Left kidney (tissue), 2 donors: ENCODE measurements around the gene TMEM238. TPM values are rescaled to one million over a fixed set of nuclear protein-coding genes. Genes with fewer than 3 reads are reported as not detected.
"Not testable (repeated sequence)": the region's sequence is repeated elsewhere in the genome, so short reads cannot be mapped to it uniquely, and the experiment has no call there.

ENCODE experiments used
- DNase-seq: peaks from one replicate; pipeline ENCODE4 v3.0.0-alpha.2; 2013
- polyA plus RNA-seq: library from polyadenylated mRNA; unstranded; fragments of 120-200 nt; gene quantifications from one replicate; pipeline ENCODE4 v1.2.1, GENCODE V29; 2013; ENCODE audit not compliant: insufficient read length

The TMEM238 gene
- polyA plus RNA-seq, 1 donor: 0.32 TPM

DNA sequence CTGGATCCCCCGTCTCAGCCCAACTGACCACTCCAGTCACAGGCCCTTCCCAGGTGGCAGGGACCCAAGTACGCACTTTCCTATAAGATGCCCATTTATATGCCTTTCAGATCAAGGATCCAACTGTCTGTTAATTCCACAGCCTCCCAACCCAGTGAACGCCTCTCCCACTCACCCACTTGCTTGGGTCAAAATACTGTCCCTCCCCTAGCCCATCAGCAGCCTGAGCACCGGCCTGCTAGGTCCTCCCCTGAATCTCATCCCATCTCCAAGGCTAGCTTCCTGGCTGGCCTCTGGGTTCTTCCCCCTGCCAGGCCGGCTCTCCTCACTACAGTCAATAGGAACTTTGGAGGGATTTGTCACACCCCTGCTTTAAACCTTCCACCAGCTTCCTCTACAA, 21.5 kb upstream of the TMEM238 start:
- no peak for DNase-seq

DNA sequence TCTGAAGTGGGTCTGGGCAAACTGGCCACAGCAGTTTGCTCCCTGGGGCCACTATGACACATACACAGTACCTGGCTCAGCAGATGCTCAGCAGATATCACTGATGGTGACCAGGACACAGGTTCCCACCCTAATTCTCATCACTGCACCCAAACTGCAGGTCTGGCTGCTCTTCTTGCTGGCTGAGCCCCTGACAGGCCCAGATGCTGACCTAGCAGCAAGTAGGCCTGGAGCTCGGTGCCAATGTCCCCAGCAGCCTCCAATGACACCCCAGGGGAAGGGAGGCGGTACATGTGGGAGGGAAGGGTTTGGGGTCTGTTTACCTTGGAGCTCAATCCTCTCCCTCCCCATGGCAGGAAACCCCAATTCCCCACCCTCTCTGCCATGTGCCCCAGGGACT, 18.4 kb upstream of the TMEM238 start:
- DNase-seq: no peak

DNA sequence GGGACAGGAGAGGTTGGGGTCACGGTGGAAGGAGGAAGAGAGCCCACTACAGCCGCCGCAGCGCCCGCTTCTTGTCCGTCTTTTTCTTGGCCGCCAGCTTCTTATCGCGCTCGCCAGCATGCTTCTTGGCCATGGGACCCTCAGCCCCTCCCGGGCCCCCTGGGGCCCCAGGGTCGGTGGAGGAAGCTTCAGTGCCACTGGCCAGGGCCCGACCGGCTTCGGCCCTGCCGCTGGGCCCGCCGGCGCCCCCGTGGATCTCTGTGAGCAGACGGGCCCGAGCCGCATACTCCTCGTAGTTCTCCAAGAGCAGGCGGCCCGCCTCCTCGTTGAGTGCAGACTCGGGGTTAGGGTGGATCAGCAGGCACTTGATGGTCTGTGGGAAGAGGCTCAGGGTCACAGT, 17.3 kb upstream of the TMEM238 start:
- not testable (repeated sequence) for DNase-seq

DNA sequence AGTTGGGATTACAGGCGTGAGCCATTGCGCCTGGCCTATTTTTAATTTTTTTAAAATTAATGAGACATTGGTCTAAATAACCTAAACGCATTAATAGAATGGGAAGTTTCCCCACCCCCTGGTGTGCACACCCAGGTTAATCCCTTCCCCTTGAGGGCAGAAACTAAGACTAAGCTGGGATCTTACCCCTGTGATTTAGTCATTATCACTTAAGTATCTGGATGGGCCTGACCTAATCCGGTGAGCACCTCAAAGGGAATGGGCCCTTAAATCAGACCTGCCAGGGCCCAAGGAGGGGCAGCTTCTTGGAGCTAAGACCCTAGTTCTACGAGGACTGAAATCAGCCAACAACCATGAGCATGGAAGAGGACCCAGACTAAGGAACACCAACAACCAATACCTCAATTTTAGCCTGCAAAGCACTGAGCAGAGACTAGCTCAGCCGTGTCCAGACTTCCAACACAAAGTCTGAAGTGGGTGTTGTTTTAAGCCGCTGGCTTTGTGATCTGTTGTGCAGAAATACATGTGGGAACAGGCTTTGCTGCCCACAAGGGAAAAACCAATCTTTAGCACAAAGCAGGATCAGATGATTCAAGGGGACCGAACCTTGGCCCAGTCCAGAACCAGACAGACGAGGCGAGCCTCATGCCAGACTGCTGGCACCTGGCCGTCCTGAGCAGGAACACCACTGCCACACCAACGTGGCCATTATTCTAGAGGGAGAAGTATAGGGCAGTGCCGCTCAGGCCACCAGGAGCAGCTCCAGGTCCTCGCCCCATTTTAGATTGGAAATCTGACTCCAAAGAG, 16.4 kb upstream of the TMEM238 start:
- no peak for DNase-seq

DNA sequence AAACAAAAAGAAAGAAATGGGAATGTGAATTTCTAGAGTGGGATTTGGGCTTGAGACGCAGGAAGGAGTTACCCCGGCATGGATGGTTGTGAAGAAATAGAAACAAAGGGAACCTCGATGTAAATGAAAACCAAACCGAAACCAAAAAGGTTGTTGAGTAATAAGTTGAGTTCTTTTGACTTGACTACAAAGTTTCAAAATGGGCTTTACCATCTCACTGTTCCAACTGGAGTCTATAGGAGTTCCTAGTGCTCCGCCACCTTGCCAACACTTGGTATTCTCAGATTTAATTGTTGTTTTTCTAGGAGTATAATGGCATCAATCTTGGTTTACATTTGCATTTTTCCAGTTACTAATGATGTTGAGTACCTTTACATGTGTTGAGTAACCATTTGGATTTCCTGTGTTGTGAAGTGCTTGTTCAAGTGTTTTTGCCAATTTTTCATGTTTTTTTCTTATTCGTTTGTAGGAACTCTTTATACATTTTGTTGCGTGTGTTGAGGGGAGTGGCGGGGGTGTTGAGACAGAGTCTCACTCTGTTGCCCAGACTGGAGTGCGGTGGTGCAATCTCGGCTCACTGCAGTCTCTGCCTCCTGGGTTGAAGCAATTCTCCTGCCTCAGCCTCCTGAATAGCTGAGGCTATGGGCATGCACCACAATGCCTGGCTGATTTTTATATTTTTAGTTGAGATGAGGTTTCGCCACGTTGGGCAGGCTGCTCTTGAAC, 14.3 kb upstream of the TMEM238 start:
- no peak for DNase-seq

DNA sequence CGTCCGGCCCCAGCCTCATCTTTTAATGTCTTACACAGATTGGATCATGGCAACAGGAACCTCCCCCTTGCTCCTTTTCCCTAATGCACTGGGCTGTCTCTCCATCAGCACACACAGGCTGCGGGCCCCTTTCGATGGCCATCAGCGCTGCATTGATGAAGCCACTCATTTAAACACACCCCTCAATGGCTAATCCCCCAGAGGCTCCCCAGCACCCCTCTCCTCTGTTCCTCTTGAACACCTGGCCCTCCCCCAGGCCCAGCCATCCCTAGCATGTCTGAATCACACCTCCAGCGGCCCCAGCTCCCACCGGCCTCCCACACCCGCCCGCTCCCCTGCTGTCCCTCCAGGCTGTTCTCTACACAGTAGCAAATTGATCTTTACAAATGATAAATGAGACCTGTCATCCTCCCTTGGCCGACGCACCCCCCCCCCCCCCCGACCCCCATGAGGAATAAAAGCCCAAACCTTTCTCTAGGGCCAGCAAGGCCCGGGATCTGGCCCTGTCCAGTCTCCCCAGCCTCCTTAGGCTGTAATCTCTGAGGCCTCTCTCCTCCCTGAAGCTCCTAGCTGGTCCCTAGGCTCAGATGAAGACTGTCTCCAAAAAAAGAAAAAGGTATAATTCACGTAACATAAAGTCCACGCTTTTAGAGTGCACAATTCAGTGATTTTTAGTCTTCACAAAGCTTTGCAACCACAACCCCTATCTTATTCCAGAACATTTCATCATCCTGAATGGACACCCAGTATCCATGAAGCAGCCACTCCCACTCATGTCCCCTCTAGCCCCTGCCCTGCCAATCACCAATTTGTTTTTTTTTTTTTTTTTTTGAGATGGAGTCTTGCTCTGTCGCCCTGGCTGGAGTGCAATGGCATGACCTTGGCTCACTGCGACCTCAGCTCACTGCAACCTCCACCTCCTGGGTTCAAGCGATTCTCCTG, 9.0 kb upstream of the TMEM238 start:
- no peak for DNase-seq

DNA sequence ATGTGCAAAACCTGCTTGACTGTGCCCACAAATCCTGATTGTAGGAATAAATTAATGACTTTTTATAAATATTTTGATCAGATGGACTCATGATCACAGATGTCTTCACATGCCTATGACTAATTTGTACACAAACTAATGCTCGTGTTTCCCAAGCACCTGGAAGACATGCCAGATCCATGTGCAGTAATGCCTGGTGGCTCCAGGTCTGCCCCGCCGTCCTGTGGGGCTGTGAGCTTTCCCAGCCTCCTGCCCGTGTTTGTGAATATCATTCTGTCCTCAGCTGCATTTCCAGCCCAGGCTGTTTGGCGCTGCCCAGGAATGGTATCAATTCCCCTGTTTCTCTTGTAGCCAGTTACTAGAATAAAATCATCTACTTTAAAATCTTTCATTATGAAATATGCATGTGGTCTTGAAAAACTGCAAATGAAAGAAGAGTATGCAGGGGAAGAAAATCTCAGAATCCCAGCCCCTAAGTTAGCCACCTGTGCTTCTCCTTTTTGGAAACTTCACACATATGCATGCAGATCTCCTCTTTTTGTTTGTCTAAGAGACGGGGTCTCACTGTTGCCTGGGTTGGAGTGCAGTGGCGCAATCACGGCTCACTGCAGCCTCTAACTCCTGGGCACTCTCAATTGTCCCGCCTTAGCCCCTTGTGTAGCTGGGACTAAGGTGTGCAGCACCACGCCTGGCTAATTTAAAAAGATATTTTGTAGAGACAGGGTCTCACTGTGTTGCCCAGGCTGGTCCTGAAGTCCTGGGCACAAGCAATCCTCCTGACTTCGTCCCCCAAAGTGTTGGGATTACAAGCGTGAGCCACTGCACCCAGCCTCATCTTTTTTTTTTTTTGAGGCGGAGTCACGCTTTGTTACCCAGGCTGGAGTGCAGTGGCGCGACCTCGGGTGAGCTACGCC, 7.9 kb upstream of the TMEM238 start:
- no peak for DNase-seq

DNA sequence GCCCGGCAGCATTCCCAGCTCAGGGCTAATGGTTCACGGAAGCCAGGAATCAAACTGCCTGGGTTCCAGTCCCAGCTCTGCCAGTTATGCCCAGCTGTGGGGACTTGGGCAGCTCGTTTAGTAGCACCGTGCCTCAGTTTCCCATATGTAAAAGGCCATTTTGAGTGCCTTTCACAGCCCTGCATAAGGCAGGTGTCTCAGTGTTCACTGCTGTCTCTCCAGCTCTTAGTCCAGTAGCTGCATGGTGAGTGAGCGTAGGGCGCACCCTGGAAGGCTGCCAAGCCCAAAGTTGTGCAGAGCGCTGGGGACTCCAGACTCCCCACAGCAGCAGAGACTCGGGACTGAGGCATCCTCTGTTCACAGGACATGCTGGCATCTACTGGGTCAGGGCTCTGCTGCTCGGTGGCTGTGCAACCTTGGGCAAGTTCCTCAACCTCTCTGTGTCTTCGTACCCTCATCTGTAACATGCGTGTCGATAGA, 7.1 kb upstream of the TMEM238 start:
- no peak for DNase-seq

DNA sequence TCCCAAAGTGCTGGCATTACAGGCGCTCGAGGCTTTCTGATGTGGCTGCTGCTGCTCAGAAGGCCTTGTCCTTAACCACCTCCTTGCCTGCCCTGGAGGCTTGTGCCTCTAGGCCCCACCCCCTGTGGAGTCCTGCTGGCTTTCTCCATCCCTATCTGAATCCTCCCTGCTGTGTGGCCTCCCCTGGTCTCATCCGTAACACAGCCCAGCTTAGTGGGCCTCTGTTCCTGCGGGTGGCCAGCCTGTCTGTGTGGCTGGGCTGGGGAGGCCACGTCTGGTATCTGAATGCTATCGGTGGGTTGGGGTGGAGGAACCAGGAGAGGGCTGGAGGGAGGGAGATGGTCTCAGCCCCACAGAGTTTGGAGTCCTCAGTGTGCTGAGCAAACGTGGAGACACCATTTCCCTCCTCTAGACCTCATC, 6.4 kb upstream of the TMEM238 start:
- no peak for DNase-seq

DNA sequence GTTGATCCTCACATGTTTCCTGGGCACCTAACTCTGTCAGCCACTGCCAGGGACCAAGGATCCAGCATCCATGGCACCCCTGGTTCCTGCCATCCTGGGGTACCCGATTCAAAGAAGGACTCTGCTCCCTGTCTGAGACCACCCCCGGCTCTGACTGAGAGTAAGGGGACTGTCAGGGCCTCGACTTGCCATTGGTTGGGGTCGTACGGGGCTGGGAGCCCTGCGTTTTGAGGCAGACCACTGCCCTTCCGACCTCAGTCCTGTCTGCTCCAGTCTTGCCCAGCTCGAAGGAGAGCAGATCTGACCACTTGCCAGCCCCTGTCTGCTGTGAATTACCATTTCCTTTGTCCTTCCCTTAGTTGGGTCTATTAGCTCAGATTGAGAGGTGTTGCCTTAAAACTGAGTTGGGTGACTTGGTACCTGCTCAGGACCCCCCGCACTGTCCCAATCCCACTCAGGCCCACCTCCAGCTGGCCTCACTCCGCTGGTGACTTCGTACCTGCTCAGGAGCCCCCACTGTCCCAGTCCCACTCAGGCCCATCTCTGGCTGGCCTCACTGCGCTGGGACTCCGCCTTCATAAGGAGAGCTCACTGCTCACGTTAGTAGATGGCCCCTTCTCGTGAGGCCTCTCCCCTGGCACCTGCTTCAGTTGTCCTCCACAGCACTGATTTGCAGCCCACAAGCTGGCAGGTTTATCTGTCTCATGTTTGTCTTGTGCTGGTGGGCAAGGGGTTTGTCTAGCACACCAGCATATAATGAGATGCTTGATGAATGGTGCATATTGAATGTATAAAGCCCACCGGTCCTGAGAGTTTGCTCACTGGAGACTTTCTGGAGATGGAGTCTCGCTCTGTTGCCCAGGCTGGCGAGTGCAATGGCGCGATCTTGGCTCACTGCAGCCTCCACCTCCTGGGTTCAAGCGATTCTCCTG, 5.6 kb upstream of the TMEM238 start:
- DNase-seq: no peak

DNA sequence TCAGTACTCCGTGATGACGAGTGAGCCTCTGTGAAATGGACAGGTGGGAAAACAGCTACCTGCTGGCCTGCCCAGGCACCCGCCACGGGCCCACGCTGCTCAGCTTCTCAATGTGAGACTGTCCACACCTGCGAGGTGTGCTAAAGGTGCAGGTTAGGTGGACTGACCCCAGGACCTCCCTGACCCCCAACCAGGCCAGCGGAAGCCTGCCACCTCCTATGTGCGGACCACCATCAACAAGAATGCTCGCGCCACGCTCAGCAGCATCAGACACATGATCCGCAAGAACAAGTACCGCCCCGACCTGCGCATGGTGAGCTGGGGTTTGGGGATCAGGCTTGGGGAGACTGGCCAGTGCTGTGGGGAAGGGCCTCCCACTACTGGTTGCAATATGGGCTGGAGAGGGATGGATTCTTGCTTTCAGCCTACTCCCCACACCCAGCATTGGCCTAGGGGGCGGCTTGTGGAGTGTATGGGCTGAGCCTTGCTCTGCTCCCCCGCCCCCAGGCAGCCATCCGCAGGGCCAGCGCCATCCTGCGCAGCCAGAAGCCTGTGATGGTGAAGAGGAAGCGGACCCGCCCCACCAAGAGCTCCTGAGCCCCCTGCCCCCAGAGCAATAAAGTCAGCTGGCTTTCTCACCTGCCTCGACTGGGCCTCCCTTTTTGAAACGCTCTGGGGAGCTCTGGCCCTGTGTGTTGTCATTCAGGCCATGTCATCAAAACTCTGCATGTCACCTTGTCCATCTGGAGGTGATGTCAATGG, 3.8 kb upstream of the TMEM238 start:
- no peak for DNase-seq

DNA sequence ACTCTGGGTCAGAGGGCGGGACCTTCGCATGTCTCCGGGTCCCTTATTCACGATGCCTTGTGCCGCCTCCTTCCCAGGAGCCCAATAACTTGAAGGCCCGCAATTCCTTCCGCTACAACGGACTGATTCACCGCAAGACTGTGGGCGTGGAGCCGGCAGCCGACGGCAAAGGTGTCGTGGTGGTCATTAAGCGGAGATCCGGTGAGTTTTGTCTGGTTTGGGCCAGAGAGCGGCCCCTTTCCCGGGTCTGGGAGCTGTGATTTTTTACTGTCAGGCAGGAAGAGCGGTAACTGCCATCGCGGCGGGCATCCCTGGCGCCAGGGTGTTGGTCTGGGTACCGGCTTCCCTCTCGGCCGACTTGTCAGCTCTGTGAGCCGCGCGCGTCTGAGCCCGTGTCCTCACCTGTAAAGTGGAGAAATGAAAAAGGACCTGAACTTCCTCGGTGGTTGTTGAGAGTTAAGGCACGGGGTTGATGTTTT, 2.4 kb upstream of the TMEM238 start:
- no peak for DNase-seq

DNA sequence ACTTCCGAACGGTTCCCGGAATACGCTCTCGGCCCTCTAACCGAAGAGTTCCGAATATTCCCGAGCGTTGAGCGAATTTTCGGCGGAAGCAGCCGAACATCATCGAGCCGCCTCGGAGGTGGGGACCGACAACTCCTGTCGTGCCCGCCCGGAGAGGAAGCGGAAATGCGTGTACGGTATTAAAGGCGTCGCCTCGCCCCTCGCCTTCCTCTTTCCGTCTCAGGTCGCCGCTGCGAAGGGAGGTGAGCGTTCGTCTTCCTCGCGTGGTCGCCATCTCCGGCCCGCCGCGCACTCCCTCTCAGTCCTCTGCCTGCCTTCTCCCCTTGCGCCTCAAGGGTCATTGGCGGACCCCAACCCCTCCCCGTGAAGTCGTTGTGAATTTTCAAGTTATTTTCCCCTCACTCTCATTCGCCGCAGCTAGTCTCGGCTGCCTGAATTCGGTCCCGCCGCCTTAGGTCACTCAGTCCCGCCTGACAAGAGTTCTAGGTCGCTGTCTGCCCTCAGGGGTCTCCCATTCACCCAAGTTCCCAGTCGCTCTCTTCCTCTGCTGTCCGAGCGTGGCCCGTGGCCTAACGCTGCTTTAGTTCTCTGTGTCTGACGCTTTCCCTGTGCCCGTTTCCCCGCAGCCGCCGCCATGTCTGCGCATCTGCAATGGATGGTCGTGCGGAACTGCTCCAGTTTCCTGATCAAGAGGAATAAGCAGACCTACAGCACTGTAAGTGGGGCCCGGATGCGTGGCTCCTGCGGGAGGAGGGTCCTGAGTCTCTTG, 1.8 kb upstream of the TMEM238 start, which contains the start of gene RPL28:
RPL28 (plus strand) TSS at position 209 of the 769 bp plus-strand sequence; CDS start at position 635, 426 bp downstream.
- peak; percentile 99 for DNase-seq

DNA sequence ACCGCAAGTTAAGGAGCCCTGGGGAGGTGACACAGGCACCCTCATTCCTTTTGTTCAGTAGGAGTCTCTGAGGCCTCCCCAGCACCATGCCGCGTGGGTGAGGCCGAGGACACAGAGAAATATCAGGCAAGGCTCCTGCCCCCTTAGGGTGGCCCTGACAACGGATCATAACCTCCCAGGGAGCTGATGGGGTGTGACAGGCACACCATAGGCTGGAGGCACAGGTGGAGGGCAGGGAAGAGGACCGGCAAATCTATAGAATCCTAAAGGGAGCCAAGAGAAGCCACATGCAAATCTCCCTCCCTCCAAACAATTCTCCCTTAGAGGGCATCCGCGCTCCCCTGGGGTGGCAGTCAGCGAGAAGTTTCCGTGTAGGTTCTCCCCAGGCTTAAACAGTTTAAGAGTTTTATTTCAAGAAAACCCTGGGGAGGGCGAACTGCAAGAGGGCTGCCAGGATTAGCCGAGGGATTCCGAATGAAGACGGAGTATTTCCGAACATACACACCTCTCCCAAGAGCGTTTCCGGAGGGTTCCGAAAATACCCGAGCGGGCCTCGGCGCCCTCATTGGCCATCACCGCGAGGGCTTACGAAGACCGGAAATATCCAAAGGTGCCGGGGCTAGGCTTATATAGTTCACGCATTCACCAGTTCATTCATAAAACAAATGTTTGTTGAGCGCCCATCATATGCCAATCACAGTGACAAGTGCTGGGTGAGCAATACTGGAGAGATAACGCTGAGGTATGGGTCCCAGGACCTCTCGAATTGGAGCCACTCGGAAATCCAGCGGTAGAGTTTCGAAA, 1.0 kb upstream of the TMEM238 start:
- peak; percentile 97 for DNase-seq

DNA sequence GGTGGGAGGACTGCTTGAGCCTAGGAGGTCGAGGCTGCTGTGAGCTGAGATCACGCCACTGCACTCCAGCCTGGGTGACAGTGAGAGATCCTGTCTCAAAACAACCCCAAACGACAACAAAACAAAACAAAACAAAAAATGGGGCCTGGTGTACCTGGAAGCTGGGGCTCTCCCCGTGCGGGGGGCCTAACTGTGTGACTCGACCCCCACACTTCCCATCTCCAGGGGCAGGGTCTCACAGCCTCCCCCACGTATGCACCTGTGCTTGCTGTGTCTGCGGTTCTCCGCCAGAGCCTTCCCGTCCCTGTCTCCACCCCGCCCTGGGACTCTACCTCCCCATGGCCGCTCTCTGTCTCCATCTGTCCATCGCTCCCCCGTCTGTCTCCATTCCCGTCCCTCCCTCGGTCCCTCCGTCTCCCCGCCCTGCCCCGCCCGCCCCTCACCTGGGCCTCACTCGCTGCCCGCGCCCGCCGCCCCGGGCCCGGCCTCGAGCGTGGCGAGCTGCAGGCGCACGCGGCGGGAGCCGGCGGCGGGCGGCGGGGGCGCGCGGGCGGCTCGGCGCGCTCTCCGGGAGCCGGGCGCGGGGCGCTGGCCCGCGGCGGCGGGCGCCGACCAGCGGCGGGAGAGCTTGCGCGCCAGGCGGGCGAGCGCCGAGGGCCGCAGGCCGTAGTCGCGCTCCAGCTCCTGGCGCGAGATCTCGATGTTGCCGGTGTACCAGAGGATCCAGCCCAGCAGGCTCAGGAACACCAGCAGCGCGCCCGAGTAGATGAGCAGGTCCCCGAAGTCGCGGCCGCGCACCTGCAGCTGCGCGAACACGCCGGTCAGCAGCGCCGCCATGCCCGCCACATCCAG, 587 bp downstream of the TMEM238 start:
- no peak for DNase-seq

DNA sequence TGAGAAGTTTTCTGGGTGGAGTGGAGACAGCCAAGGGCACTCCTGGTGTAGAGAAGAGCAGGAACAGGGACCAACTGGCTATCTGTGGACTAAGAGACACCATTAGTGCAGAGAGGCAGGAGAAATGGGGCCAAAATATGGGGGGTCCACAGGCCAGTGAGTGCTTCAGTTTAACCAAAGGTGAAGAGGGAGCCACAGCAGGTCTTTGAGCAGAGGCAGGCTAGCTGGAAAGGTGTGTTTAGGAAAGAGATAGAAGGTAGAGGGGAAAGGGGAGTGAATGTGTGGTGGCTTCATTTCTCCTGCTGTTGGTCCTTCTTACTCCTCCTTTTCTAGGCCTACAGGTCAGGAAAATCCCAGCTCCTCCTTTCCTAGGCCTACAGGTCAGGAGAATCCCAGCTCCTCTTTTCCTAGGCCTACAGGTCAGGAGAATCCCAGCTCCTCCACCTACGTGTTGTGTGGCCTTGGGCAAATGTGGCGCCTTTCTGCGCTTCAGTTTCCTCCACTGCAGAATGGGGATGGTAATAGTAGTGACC, 1.5 kb downstream of the TMEM238 start:
- DNase-seq: no peak
